GM18508 (cell line): Measurements from ENCODE around the gene DLX3.

Experiments
- ATAC-seq: cut with Tn5 transposase; IDR thresholded peaks from one replicate; pipeline ENCODE4 v1.9.1; 2021; ENCODE audit warnings: moderate number of reproducible peaks; ENCODE audit not compliant: insufficient read depth, unreplicated experiment

Gene DLX3

DNA sequence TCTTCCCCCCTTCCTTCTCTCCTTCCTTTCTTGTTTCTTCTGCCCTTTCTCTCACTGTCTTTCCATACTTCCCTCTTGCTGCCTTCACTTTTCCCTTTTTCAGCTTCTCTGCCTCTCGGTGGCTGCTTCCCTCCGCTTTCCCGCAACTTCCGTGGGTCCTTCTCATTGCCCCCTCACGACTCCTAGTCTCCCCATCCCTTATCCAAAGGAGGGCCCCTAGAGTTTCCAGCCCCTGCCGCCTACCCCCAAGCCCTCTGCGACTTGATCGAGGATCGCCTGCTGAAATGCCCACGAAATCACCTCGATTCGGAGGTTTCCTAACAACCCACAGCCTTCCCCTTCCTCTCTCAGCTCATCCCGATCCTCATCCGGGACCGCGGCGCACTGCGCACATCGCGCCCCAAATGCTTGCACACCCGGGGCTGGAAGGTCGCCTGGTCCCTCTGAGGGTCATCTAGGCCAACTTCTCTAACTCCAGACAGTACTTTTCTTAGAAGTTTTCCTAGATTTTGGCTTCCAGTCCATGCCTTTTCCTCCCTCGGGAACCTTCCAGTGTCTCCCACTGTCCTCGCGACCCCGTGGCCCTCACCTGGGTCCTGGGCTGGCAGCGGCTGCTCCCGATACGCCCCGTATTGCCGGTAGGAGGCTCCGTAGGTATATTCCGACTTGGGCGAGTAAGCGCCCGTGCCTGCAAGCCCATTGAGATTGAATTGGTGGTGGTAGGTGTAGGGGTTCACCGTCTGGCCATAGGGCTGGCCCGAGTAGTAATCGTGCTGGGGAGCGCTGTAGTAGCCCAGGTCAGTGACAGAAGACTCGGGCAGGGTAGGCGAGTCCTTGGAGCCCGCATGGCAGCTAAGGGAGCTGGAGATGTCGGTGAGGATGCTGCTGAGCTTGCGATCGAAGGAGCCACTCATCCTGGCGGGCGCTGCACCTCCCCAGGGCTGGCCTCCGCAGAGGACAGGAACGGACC lies 654 bp downstream of the DLX3 start:
- no peak for ATAC-seq

DNA sequence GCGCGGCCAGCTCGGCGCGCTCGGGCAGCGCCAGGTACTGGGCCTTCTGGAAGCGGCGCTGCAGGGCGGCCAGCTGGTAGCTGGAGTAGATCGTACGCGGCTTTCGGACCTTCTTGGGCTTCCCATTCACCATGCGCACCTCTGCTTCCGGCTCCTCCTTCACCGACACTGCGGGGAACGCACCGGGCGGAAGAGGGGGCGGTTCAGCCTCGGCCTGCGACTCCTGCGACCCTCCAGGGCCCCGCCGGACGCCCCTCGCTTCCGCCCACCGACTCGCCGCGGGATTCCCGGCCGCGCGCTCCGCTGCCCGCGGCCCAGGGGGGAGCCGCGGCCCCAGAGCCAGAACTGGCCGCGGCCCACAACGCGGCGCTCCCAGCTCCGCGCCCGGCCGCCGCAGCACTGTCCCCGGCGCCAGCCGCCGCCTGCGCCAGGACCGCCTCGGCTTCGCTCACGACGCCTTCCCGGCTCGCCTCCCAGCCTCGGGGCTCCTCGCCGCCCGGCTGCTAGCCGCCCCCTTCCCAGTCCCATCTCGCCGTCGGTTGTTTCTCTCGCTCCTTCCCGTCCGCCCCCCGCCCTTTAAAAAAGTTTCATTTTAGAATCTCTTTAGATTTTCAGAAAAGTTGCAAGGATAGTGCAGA lies 1.5 kb downstream of the DLX3 start:
- ATAC-seq: no peak

GRCh38 chr17:49992933-49993422 lies 2.0 kb downstream of the DLX3 start:
- ATAC-seq: no peak

- ATAC-seq: no peak
These were observed 2.7 kb downstream of the DLX3 start for GRCh38 chr17:49992191-49992932.

DNA sequence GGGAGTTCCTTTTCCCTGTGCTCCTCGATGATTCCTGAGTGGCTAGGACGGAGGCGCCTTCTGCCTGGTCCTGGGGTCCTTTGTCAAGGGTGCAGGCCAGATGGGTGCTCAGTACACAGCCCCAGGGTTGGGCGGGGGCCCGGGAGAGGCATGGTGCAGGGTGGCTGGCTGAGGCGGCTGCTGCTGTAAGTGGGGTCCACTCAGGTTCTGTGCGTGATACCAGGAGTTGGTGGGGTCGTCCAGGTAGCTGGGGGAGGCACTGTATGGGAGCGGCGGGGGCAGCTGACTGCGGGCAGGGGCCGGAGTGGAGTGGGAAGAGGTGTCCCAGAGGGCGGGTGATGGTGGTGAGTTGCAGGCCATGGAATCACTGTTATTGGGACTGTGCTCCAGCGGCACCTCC lies 3.6 kb downstream of the DLX3 start:
- ATAC-seq: no peak

DNA sequence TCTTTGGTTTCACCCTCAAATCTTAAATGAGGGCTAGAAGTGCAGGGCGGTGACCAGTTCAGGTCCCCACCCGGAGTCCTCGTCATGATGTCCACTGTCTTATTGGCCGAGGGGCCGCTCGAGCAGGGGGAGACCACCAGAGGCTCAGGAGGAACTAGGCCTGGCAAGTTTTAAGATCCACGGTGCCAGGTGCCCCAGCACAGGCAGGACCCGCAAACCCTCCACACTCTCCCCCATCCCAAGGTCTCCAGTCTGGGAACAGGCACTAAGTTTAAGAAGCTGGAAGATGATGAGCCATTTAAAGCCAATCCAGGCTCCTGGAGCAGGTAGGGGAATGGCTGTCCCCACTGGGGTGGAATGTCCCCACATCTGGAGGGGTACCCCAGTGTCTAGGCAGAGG lies 4.1 kb downstream of the DLX3 start:
- ATAC-seq: no peak

GRCh38 chr17:49990331-49990730 lies 4.7 kb downstream of the DLX3 start:
- ATAC-seq: no peak

- ATAC-seq: no peak
These were observed 5.5 kb downstream of the DLX3 start for GRCh38 chr17:49989518-49989880.

DNA sequence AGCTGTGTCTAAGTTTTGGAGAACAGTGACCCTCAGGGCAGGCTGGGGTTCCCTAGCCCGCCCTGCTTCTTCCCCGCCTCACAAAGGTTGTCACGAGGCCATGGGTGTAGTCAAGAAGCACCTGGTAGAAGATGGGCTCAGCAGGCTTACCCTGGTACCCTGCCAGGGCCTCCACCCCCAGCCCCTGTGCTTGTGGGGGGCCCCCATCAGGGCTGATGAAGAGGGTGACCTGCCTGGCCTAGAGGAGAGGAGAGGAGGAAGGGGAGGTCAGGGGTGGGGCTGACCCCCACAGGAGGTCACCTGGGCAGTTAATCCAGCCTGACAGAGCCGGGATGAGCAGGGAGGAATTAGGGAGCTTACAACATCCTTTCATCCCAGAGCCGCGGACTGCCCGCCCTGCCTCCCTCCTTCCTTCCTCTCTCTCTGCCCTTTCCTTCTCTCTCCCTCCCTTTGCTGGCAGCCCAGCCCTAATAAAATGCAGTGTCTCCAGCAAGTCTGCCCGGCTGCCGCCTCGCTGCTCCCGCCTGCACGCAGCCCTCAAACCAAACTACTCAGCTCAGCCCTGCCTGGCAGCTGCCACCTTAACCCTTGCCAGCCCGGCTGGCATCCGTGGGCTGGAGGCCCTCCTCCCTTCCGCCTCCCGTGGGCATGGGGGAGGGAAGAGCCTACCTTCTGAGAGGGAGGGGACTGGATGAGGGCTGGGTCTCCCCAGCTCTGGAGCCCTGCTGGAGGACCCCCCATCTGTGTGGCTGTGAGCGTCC lies 7.2 kb downstream of the DLX3 start:
- no peak for ATAC-seq

GRCh38 chr17:49987290-49987585 lies 7.8 kb downstream of the DLX3 start:
- no peak for ATAC-seq

DNA sequence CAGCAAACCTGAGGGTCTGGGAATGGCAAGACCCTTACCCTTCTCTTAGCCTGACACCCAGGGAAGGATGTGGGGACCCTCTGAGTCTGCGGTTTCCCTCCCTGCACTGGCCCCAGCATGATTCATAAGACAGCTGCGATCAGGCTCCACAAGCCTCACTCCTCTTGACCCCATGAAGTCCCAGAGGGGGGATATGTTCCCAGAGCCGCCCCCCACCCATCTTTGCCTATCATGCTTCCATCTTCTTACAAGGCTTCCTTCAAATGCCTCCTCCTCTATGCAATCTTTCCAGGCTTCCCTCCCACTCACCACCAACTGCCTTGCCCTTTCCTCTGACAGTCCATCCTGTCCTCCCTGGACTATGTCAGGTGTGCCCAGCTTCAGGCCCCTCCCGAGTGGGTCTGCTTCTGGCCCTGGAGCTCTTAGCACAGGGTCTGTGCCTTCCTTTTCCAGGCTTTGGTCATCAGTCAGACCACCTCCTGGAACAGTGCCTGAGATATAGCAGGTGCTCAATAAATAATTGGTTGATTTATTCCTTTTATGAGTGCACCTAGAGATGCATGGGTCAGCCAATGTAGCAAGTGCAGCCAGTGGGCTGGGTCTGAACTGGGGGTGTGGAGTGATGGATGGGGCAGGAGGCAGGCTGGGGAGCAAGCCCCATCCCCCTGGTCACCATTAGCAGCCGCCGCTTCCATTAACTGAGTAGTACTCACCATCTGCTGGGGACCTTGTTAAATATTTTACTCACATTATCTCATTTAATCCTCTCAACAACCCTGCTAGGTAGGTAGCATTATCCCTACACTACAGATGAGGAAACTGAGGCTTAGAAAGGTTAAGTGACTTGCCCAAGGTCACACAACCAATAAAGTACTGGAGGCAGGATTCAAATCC lies 8.4 kb downstream of the DLX3 start:
- no peak for ATAC-seq

DNA sequence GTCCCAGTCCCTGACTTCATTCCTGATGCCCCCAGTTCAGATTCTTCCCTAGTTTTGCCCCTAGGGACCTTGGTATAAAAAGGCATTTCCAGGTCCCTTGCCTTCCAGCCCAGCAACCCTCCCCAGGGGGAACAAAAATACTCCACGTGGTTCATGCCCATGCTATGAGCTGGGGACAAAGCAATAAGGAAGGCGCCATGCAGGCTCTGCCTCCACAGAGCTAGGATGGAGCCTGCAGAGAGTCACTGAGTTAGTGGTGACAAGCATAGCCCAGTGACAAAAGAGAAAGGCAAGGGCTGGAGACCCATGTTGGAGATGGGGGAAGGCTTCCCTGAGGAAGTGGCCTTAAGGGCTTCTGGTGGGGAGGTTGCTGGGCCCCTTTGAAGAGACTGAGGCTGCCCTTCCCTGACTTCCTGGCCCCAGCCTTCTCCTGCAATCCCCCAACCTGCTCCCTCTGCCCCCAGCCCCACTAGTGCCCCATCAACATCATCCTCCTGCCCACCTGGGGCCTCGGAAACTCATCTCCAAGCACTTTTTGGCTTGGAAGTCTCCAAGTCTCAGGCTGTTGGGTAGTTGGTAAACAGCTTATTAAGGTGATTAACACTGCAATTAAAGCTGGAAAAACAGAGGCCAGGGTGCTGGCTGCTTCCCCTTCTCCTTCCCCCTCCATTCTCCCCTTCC lies 9.6 kb downstream of the DLX3 start:
- ATAC-seq: no peak

- ATAC-seq: no peak
These were observed 10.2 kb downstream of the DLX3 start for GRCh38 chr17:49984776-49985175.

GRCh38 chr17:49984283-49984682 lies 10.7 kb downstream of the DLX3 start:
- ATAC-seq: no peak

GRCh38 chr17:49980703-49981197 lies 14.3 kb downstream of the DLX3 start:
- no peak for ATAC-seq

DNA sequence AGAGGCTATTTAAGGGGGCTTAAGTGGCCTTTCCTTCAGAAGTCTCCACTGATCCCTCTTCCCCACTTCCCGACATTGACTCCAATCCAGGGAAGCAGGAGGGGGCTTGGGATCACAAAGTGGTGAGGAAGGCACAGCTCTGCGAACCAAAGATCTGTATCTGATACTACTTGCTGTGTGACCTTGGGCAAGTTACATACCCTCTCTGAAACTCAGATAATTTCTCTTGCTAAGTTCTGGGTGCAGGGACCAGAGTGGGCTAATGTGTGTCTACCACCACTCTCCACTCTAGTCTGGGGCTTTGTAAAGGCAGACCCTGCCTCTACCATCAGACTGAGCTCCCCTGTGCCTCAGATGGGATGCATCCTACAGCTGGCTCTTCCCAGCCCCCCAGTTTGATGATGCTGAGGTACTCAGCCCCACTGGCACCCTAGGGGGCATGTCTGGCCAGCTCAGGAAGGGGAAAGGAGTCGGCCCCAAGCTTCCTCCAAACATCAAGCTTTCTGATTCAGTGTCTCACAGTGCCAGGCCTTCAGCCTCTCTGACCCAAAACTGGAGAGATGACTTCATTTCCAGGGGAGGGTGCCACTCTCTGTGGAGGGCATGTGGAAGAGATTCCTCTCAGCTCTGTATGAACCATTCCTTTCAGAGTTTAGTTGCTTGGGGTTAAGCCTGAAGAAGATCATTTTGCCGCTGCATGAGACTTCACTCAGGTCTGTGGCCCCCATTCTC lies 15.1 kb downstream of the DLX3 start:
- ATAC-seq: no peak

GRCh38 chr17:49978501-49978900 lies 16.5 kb downstream of the DLX3 start:
- ATAC-seq: no peak
